Measurements from ENCODE around the gene CPNE2.

The CPNE2 gene

DNA sequence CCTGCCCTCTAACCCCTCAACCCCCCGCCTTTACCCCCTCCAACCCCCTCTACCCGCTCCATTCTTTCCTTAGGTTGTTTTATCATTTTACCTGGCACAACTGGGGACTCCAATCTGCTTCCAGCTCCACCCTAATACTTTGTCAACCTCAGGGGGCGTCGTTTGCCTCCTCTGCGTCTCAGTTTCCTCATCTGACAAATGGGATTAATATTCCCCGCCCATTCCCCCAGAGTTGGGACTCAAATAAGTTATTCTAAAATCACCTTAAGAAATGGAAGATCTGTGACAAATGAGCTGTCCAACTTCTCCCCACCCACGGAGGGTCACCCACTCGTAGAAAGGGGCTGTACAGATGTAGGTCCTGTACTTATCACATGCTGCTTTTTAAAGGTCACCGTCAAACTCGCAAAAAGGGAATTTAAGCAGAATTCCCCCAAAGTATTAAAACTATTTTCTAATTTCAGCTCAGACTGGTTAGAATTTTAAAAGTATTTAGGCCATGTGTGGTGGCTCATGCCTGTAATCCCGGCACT, 40.6 kb upstream of the CPNE2 start:
- no peak overlapping the region for H3K4me3 ChIP-seq (ENCODE audit: low read depth, low read length)
- no peak for DNase-seq (ENCODE audit: low read depth)
- TF ChIP-seq CTCF (IDR thresholded peaks at IDR 0.05; ENCODE audit: low read depth, low read length, missing control alignments): no peak

DNA sequence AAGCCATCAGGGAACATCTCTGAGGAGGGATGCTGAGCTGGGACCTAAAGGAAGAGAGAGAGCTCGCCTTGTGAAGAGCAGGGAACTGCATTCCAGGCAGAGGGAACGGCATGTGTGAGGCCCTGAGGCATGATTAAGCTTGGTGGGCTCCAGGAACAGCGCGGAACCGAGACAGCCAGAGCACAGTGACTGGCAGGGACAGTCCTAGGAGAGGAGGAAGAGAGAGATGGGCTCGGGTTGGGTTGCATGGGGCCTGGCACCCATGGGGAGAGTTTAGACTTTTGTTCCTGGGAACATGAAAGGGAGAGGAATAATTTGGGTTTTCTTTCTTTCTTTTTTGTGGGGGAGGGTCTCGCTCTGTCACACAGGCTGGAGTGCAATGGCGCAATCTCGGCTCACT, 39.2 kb upstream of the CPNE2 start:
- DNase-seq (ENCODE audit: low read depth): no peak

DNA sequence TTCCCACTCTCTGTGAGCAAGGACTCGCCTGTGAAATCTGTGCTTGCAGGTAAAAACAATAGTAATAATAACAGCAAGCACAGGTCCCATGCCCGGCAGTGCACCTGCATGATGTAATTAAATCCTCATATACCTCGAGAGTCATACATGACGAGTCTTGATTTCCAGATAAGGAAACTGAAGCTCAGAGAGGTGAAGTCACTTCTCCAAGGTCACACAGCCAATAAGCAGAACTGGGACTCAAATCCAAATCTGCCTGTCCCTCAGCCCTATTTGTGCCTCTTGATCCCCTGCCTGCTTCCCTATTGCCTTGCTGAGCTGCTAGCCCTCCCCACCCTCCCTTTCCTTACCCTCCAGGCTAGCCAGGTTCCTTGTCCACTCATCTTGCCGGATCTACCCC, 38.0 kb upstream of the CPNE2 start:
- no peak for DNase-seq (ENCODE audit: low read depth)
- H3K4me3 ChIP-seq (ENCODE audit: low read depth, low read length): no peak overlapping the region
- TF ChIP-seq CTCF (IDR thresholded peaks at IDR 0.05; ENCODE audit: low read depth, low read length, missing control alignments): no peak

More for the DNA sequence above, 39.2 kb upstream of the CPNE2 start:
- H3K4me3 ChIP-seq (ENCODE audit: low read depth, low read length): no peak overlapping the region
- TF ChIP-seq CTCF (IDR thresholded peaks at IDR 0.05; ENCODE audit: low read depth, low read length, missing control alignments): no peak

DNA sequence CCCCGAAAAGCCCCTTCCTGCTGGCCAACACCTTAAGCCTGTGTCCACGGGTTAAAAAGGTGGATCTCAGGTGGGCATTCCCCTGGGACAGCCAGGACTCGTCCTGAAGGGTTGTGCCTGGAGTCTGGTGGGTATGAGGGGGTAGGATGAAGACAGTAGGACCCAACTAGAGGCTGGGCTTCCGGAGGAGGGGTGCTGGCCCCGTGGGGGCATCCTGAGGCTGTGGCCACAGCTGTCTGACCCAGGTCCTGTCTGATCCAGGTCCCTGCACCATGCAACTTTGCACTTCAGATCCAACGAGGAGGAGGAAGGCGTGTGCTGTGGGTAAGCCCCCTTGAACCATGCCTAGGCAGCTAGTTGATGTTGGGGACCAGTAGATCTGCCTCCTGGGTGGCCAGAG, 37.6 kb upstream of the CPNE2 start:
- no peak for DNase-seq (ENCODE audit: low read depth)
- H3K4me3 ChIP-seq (ENCODE audit: low read depth, low read length): no peak overlapping the region
- TF ChIP-seq CTCF (IDR thresholded peaks at IDR 0.05; ENCODE audit: low read depth, low read length, missing control alignments): no peak

DNA sequence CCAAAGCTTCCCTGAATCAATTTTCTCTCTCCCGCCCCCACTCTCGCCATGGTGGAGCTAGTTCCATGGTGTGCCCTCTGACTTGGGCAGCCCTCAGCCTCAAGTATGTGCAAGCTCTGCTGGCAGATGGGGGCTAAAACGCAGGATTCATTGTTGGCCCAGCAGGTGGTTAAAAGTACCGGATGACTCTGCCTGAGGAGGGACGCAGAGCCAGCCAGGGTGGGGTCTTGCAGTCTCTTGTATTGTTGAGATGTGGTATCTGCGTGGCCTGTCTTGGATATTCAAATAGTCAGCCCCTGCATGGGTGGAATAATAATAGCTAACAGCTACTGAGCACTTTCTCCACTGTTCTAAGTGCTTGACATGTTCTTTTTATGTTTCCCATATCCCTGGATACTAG, 36.7 kb upstream of the CPNE2 start:
- no peak for DNase-seq (ENCODE audit: low read depth)
- TF ChIP-seq CTCF (IDR thresholded peaks at IDR 0.05; ENCODE audit: low read depth, low read length, missing control alignments): no peak
- H3K4me3 ChIP-seq (ENCODE audit: low read depth, low read length): no peak overlapping the region

DNA sequence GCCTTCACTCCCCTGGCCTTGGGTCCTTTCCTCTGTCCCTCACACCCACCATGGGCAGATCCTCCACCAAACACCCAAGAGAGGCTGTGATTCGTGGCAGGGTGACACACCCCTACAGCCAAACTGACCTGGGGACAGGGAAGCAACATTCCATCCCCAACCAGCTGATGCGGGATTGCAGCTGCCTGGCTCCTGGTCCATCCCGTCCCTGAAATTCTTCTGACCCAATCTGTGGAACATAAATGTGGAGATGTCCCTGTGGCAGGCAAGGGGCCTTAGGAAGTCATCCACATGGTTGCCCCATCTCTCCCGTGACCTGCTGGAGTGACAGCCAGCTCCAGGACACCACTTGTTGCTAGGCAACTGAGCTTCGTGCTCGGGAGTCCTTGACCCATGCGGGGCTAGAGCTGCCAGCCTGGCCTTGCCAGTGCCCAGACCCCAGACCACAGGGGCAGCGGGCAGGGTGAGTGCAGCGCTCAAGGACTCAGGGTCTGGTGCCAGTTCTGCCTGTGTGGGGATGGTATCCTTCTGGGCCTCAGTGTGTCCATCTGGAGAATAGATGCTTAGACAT, 34.0 kb upstream of the CPNE2 start:
- no peak for DNase-seq (ENCODE audit: low read depth)
- H3K4me3 ChIP-seq (ENCODE audit: low read depth, low read length): no peak overlapping the region
- TF ChIP-seq CTCF (IDR thresholded peaks at IDR 0.05; ENCODE audit: low read depth, low read length, missing control alignments): no peak

Measured in GM12864 (cell line).